ENCODE results near the gene HORMAD2. TPM values are rescaled to one million over a fixed set of nuclear protein-coding genes. Genes with fewer than 3 reads are reported as not detected.
A peak's percentile ranks its signal among the peaks of the same experiment; 100 is the strongest.

HORMAD2 gene
- total RNA-seq, 1 experiment from 2014 or later, result not detected

DNA sequence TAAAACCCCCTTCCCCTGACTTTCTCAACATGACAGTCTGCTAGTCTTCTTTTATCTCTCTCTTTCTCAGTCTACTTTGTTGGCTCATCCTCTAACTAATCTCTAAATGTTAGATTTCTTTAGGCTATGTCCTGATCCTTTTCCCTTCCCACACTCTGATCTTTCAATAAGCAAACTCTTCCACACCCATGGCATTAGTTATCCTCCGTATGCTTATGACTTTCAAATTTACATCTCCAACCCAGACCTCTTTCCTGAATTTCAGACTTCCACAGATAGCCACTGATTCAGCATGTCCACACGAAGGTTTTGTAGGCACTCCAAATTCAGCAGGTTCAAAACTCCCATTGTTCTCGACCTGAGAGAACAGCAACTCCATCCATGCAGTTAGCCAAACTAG, 90.7 kb downstream of the HORMAD2 start:
- Histone ChIP-seq H3K4me3 (ENCODE audit: low read length) (no peak overlapping the region), H3F3A (ENCODE audit: low read length, unreplicated experiment) (no peaks in the 10 kb centered on the region), H4K20me1 (ENCODE audit: low read length) (no peaks in the 10 kb centered on the region), H2AFZ (ENCODE audit: low read length) (no peak overlapping the region), H3K36me3 (ENCODE audit: low read depth, low read length) (no peaks in the 10 kb centered on the region), H3K9ac (ENCODE audit: low read length) (no peak overlapping the region), H3K9me3 (ENCODE audit: low read length) (no peaks in the 10 kb centered on the region), H3K79me2 (ENCODE audit: low read length) (no peaks in the 10 kb centered on the region), H3K27me3 (ENCODE audit: low read length) (no peaks in the 10 kb centered on the region), H3K4me1 (ENCODE audit: insufficient read depth, low read length) (no peaks in the 10 kb centered on the region), H3K9me2 (replicated peaks; ENCODE audit: low read length) (no peaks in the 10 kb centered on the region), H3K27ac (ENCODE audit: low read length) (no peak overlapping the region), H3K4me2 (ENCODE audit: low read length) (no peak overlapping the region)
- POLR2A ChIA-PET (ENCODE audit: unreplicated experiment), result no interaction called here
- no peak for TF ChIP-seq EZH2 (IDR thresholded peaks at IDR 0.05; ENCODE audit: low read length, unreplicated experiment)
- no peak for TF ChIP-seq CTCF (conservative IDR thresholded peaks at IDR 0.05; ENCODE audit: low read depth, low read length)
- TF ChIP-seq EZH2phosphoT487 (IDR thresholded peaks at IDR 0.05; ENCODE audit: borderline replicate concordance, low read length), result no peak
- CTCF ChIA-PET, result no interaction called here
- no TSS peak for BruUV-seq (replicated peaks)
- no peak for DNase-seq
- ATAC-seq, result no peak
- intact Hi-C loops (cut with micrococcal nuclease), result no loop called here

DNA sequence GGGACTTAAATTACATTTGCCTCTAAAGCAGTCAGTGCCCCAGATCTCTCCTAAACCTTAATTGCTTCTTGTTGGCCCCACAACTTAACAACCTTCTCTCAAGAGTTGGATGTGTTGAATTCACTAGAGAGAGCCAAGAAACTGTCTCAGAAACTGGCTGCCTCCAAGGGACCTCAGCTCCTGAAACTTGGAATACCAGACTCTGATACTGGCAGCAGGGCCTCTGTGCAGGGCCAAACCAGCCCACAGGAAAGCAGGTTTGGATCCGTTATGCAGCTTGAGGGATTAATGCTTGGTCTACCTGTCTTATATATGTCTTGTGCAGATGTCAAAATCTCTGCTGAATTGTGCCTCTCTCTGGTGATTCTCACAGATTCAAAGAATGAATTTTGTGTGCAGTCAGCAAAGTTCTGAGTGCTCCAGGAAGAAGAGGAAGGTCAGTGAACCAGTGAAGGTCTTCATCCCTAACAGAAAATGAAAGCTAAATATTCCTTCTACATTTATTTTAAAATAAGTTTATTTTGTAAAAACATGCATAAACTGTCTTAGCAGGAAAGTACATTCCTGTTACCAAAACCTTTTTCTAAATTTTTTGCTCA, 95.5 kb downstream of the HORMAD2 start:
- H4K20me1 ChIP-seq (ENCODE audit: low read length), result no peaks in the 10 kb centered on the region
- no peak overlapping the region for H3K4me2 ChIP-seq (ENCODE audit: low read length)
- no peak for TF ChIP-seq EZH2 (IDR thresholded peaks at IDR 0.05; ENCODE audit: low read length, unreplicated experiment)
- no peak for TF ChIP-seq CTCF (conservative IDR thresholded peaks at IDR 0.05; ENCODE audit: low read depth, low read length)
- no peak for TF ChIP-seq EZH2phosphoT487 (IDR thresholded peaks at IDR 0.05; ENCODE audit: borderline replicate concordance, low read length)
- no peaks in the 10 kb centered on the region for H3K9me2 ChIP-seq (replicated peaks; ENCODE audit: low read length)
- ChIA-PET CTCF (no interaction called here), POLR2A (ENCODE audit: unreplicated experiment) (no interaction called here)
- no peaks in the 10 kb centered on the region for H3F3A ChIP-seq (ENCODE audit: low read length, unreplicated experiment)
- no peak for ATAC-seq
- no peak overlapping the region for H3K27ac ChIP-seq (ENCODE audit: low read length)
- H3K79me2 ChIP-seq (ENCODE audit: low read length), result no peaks in the 10 kb centered on the region
- no peak overlapping the region for H3K4me3 ChIP-seq (ENCODE audit: low read length)
- H2AFZ ChIP-seq (ENCODE audit: low read length), result peak overlapping the region; percentile 8
- BruUV-seq (replicated peaks), result no TSS peak
- H3K9me3 ChIP-seq (ENCODE audit: low read length), result no peaks in the 10 kb centered on the region
- intact Hi-C loops (cut with micrococcal nuclease), result loop anchor here (5.0 kb wide), 1 partner anchor 63 kb away; no protein-coding TSS in a partner anchor
- no peak overlapping the region for H3K9ac ChIP-seq (ENCODE audit: low read length)
- no peaks in the 10 kb centered on the region for H3K27me3 ChIP-seq (ENCODE audit: low read length)
- H3K4me1 ChIP-seq (ENCODE audit: insufficient read depth, low read length), result no peaks in the 10 kb centered on the region
- no peaks in the 10 kb centered on the region for H3K36me3 ChIP-seq (ENCODE audit: low read depth, low read length)
- DNase-seq, result no peak

DNA sequence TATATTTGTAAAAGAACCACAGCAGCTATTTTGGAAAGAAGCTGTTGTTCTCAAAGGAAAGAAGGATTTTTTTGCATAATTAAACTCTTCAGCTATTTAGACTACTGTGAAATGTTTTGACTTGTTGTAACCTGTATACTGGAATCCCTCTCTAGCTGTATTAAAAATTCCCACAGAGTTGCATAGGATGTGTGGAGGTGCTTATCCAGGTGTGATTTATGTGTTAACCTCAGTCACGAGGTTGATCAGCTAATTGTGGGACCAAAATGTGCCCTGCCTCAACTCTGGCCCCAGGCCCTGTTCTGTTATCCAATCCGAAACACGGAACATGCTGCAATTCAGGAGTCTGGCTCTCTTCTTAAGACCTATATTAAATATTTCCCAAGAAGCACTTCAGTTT, 96.2 kb downstream of the HORMAD2 start:
- H3K4me1 ChIP-seq (ENCODE audit: insufficient read depth, low read length), result no peaks in the 10 kb centered on the region
- ChIA-PET CTCF (no interaction called here), POLR2A (ENCODE audit: unreplicated experiment) (no interaction called here)
- H3K9ac ChIP-seq (ENCODE audit: low read length), result no peak overlapping the region
- no peaks in the 10 kb centered on the region for H3F3A ChIP-seq (ENCODE audit: low read length, unreplicated experiment)
- no peaks in the 10 kb centered on the region for H4K20me1 ChIP-seq (ENCODE audit: low read length)
- BruUV-seq (replicated peaks), result no TSS peak
- intact Hi-C loops (cut with micrococcal nuclease), result loop anchor here (5.0 kb wide), 1 partner anchor 64 kb away; no protein-coding TSS in a partner anchor
- no peaks in the 10 kb centered on the region for H3K9me3 ChIP-seq (ENCODE audit: low read length)
- H3K36me3 ChIP-seq (ENCODE audit: low read depth, low read length), result no peaks in the 10 kb centered on the region
- H3K27me3 ChIP-seq (ENCODE audit: low read length), result no peaks in the 10 kb centered on the region
- no peak overlapping the region for H2AFZ ChIP-seq (ENCODE audit: low read length)
- no peak overlapping the region for H3K27ac ChIP-seq (ENCODE audit: low read length)
- TF ChIP-seq EZH2phosphoT487 (IDR thresholded peaks at IDR 0.05; ENCODE audit: borderline replicate concordance, low read length) (no peak), CTCF (conservative IDR thresholded peaks at IDR 0.05; ENCODE audit: low read depth, low read length) (no peak), EZH2 (IDR thresholded peaks at IDR 0.05; ENCODE audit: low read length, unreplicated experiment) (no peak)
- no peaks in the 10 kb centered on the region for H3K9me2 ChIP-seq (replicated peaks; ENCODE audit: low read length)
- H3K4me2 ChIP-seq (ENCODE audit: low read length), result no peak overlapping the region
- no peak for DNase-seq
- H3K79me2 ChIP-seq (ENCODE audit: low read length), result no peaks in the 10 kb centered on the region
- H3K4me3 ChIP-seq (ENCODE audit: low read length), result no peak overlapping the region
- no peak for ATAC-seq

Measured in PC-3 (cell line).